HCT116 (cell line): ENCODE results near the gene DNAAF5. TPM values are rescaled to one million over a fixed set of nuclear protein-coding genes. Genes with fewer than 3 reads are reported as not detected.

ENCODE experiments used
- ATAC-seq: fragments of 200-7000 bp; cut with Tn5 transposase; 2 replicates; pipeline ENCODE4 v1.9.1; 2020; ENCODE audit warnings: mild to moderate bottlenecking, moderate library complexity
- BruUV-seq: library from RNA; stranded (reverse); fragments of 400-500 nt; replicated peaks from 2 replicates; lab custom pipeline; 2021; lab: Mats Ljungman, UMichigan
- CTCF ChIA-PET: fragments of 300-600 bp; sonication (Branson Sonifier 250); formaldehyde crosslinking; loops from one replicate; lab custom pipeline; 2021; ENCODE audit warnings: antibody characterized with exemption; lab: Charles Lee
- POLR2A ChIA-PET: fragments of 300-600, 350-600 bp; sonication (Branson Sonifier 250); formaldehyde crosslinking; loops from one replicate; lab custom pipeline; 2021; ENCODE audit warnings: antibody characterized with exemption; lab: Charles Lee
- RAD21 ChIA-PET, 2 experiments: fragments of 300-600 bp; sonication (Branson Sonifier 250); formaldehyde crosslinking; loops; one replicate each; lab custom pipeline; 2023; ENCODE audit warnings: low total read pairs in 2 of 2; ENCODE audit not compliant: uncharacterized antibody in 2 of 2, unreplicated experiment in 2 of 2, low non-redundant PET in 1 of 2; lab: Charles Lee
- DNase-seq: peaks from one replicate; pipeline ENCODE4 v3.0.0-alpha.2; 2010; ENCODE audit warnings: low read depth, low spot score
- H2AFZ ChIP-seq: fragments of 200-600 bp; shearing (Covaris generic), sonication (generic); 2 replicates; pipeline ENCODE4 v1.6.1; 2017; ENCODE audit warnings: low read depth, mixed run types, mixed read lengths, antibody characterized with exemption, low read length; ENCODE audit not compliant: poor library complexity, severe bottlenecking
- H3K27ac ChIP-seq: 2 replicates; pipeline ENCODE4 v1.5.1; 2012; ENCODE audit warnings: low read depth, low read length
- H3K27me3 ChIP-seq: fragments of 200-600 bp; sonication (generic); 2 replicates; pipeline ENCODE4 v1.6.1; 2016; ENCODE audit warnings: mixed run types, low read length, mixed read lengths; ENCODE audit not compliant: insufficient read depth
- H3K36me3 ChIP-seq, 2 experiments: fragments of 200-500 bp in 1 of 2; fragments of 200-600 bp in 1 of 2; sonication (Bioruptor generic) in 1 of 2; sonication (generic) in 1 of 2; 2 replicates each; pipeline versions ENCODE4 v1.5.1 to v1.6.1; 2014 to 2016; ENCODE audit warnings: low read length in 2 of 2, inconsistent platforms in 1 of 2, mixed read lengths in 1 of 2, mixed run types in 1 of 2; ENCODE audit not compliant: insufficient read depth in 2 of 2, control insufficient read depth in 1 of 2
- H3K4me1 ChIP-seq, 2 experiments: fragments of 200-600 bp in 1 of 2; sonication (generic) in 1 of 2; 2 replicates each; pipeline versions ENCODE4 v1.5.1 to v1.6.1; 2012 to 2017; ENCODE audit warnings: low read length in 2 of 2, inconsistent platforms in 1 of 2, mild to moderate bottlenecking in 1 of 2, mixed read lengths in 1 of 2, mixed run types in 1 of 2, moderate library complexity in 1 of 2; ENCODE audit not compliant: insufficient read depth in 2 of 2, control insufficient read depth in 1 of 2
- H3K4me2 ChIP-seq: fragments of 200-600 bp; sonication (generic); 2 replicates; pipeline ENCODE4 v1.6.1; 2017; ENCODE audit warnings: mixed run types, low read length, mixed read lengths
- H3K4me3 ChIP-seq, 2 experiments: fragments of 200-600 bp in 1 of 2; sonication (generic) in 1 of 2; replicated peaks in 1 of 2; 2 replicates each; pipeline ENCODE4 v1.5.1; 2011 to 2016; ENCODE audit warnings: low read length in 2 of 2, control low read depth in 1 of 2, low read depth in 1 of 2, mild to moderate bottlenecking in 1 of 2, mixed read lengths in 1 of 2, mixed run types in 1 of 2
- H3K79me2 ChIP-seq: fragments of 200-600 bp; sonication (generic); 2 replicates; pipeline ENCODE4 v1.6.1; 2017; ENCODE audit warnings: mild to moderate bottlenecking, mixed run types, low read length, moderate library complexity, mixed read lengths; ENCODE audit not compliant: insufficient read depth
- H3K9ac ChIP-seq: fragments of 200-600 bp; sonication (generic); 2 replicates; pipeline ENCODE4 v1.6.1; 2016; ENCODE audit warnings: low read length, mixed read lengths
- H3K9me2 ChIP-seq: fragments of 200-600 bp; sonication (generic), shearing (Covaris generic); 2 replicates; pipeline ENCODE4 v1.6.1; 2017; ENCODE audit warnings: mixed run types, mild to moderate bottlenecking, moderate library complexity; ENCODE audit not compliant: insufficient read depth
- H3K9me3 ChIP-seq, 2 experiments: fragments of 200-500 bp in 1 of 2; fragments of 200-600 bp in 1 of 2; sonication (Bioruptor generic) in 1 of 2; sonication (generic) in 1 of 2; 2 replicates each; pipeline ENCODE4 v1.6.1; 2014 to 2017; ENCODE audit warnings: low read length in 2 of 2, mixed read lengths in 2 of 2, inconsistent platforms in 1 of 2, low read depth in 1 of 2, mild to moderate bottlenecking in 1 of 2, mixed run types in 1 of 2, moderate library complexity in 1 of 2; ENCODE audit not compliant: control insufficient read depth in 1 of 2, insufficient read depth in 1 of 2
- H4K20me1 ChIP-seq: fragments of 200-600 bp; sonication (generic), shearing (Covaris generic); 2 replicates; pipeline ENCODE4 v1.6.1; 2017; ENCODE audit warnings: mixed run types, mild to moderate bottlenecking, moderate library complexity; ENCODE audit not compliant: insufficient read depth
- CEBPB ChIP-seq: IDR thresholded peaks from 2 replicates; pipeline ENCODE4 v1.6.1; 2012; ENCODE audit warnings: low read depth
- EZH2phosphoT487 ChIP-seq: fragments of 200-600 bp; IDR thresholded peaks from 2 replicates; pipeline ENCODE4 v1.6.1; 2018; ENCODE audit warnings: antibody characterized with exemption, borderline replicate concordance
- FOSL1 ChIP-seq: IDR thresholded peaks from 2 replicates; pipeline ENCODE4 v1.6.1; 2012; ENCODE audit warnings: low read depth
- POLR2AphosphoS5 ChIP-seq: IDR thresholded peaks from 2 replicates; pipeline ENCODE4 v1.6.1; 2011; ENCODE audit warnings: mild to moderate bottlenecking, low read depth, low read length, moderate library complexity
- SP1 ChIP-seq: IDR thresholded peaks from 2 replicates; pipeline ENCODE4 v1.6.1; 2012; ENCODE audit warnings: low read depth
- SRF ChIP-seq: IDR thresholded peaks from 2 replicates; pipeline ENCODE4 v1.6.1; 2012; ENCODE audit warnings: low read depth
- intact Hi-C: fragments of 100-400 bp; cut with micrococcal nuclease; formaldehyde crosslinking; loops from 2 replicates; pipeline ENCODE4 v1.10.0; 2022
- total RNA-seq: library from RNA; stranded (reverse); gene quantifications from one replicate; pipeline ENCODE4 v1.2.1, GENCODE V29; 2021; ENCODE audit not compliant: unreplicated experiment
- TF ChIP-seq, protein P1 (sequence below): IDR thresholded peaks from 2 replicates; pipeline ENCODE4 v1.6.1; 2011; ENCODE audit warnings: mild to moderate bottlenecking, low read length, moderate library complexity; ENCODE audit not compliant: insufficient replicate concordance; ENCODE audit errors: extremely low read depth
- TF ChIP-seq, protein P2 (sequence below): IDR thresholded peaks from 2 replicates; pipeline ENCODE4 v1.6.1; 2012

DNAAF5 gene
- total RNA-seq, 1 experiment from 2014 or later, result 69.4 TPM

DNA sequence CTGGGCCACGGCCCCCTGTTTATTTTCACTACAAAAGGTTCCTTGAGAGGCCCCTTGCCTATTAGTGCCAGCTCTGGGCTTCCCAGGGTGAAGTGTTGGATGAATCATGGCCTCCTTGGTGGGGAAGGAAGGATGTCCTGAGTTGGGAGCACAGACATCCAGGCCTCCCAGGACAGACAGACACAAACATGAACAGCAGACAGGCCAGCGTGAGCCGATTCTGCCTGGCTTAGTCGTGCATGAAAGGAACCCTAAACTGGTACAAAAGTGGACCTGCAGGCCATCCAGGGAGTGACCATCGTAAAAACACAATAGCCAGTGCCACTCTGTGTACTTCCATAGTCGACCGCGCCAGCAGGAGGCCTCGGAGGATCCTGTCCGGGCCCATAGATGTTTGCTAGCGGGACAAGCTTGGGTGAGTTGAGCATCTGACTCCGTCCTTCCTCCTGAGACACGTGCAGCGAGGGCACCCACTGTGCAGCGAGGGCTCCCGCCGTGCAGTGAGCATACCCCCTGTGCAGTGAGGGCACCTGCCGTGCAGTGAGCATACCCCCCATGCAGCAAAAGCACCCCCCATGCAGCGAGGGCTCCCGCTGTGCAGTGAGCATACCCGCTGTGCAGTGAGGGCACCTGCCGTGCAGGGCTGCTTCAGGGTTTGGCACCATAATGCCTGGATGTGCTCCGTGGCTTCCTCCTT is 51.9 kb downstream of the DNAAF5 start:
- Histone ChIP-seq H3K4me3 (no peak overlapping the region), H3K79me2 (no peaks in the 10 kb centered on the region), H3K4me1 (no peaks in the 10 kb centered on the region), H3K9me2 (no peaks in the 10 kb centered on the region), H4K20me1 (no peaks in the 10 kb centered on the region), H3K9ac (no peak overlapping the region), H2AFZ (no peak overlapping the region), H3K27ac (no peak overlapping the region), H3K27me3 (no peaks in the 10 kb centered on the region), H3K36me3 (peaks cover 19 to 23% of the 10 kb centered on the region in 2 experiments; a peak in 3 of 4 replicates), H3K4me2 (no peak overlapping the region)
- intact Hi-C loops, result no loop called here
- ATAC-seq, result no peak
- DNase-seq, result no peak
- RAD21 ChIA-PET, result no interaction called here
- POLR2A ChIA-PET, result no interaction called here
- BruUV-seq, result no TSS peak
- CTCF ChIA-PET, result no interaction called here
- TF ChIP-seq CEBPB (no peak), FOSL1 (no peak), EZH2phosphoT487 (no peak), SP1 (no peak), SRF (no peak), POLR2AphosphoS5 (no peak)
- TF ChIP-seq, protein P1, sequence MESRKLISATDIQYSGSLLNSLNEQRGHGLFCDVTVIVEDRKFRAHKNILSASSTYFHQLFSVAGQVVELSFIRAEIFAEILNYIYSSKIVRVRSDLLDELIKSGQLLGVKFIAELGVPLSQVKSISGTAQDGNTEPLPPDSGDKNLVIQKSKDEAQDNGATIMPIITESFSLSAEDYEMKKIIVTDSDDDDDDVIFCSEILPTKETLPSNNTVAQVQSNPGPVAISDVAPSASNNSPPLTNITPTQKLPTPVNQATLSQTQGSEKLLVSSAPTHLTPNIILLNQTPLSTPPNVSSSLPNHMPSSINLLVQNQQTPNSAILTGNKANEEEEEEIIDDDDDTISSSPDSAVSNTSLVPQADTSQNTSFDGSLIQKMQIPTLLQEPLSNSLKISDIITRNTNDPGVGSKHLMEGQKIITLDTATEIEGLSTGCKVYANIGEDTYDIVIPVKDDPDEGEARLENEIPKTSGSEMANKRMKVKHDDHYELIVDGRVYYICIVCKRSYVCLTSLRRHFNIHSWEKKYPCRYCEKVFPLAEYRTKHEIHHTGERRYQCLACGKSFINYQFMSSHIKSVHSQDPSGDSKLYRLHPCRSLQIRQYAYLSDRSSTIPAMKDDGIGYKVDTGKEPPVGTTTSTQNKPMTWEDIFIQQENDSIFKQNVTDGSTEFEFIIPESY, result no peak
- TF ChIP-seq, protein P2, sequence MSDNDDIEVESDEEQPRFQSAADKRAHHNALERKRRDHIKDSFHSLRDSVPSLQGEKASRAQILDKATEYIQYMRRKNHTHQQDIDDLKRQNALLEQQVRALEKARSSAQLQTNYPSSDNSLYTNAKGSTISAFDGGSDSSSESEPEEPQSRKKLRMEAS, result no peak
- TF ChIP-seq, all 23 proteins: peak for 0
- no peaks in the 10 kb centered on the region for H3K9me3 ChIP-seq
